HCT116 (cell line): ENCODE measurements around the gene SCYGR3. TPM values are rescaled to one million over a fixed set of nuclear protein-coding genes. Genes with fewer than 3 reads are reported as not detected.

Source experiments
- ATAC-seq: fragments of 200-7000 bp; cut with Tn5 transposase; 2 replicates; pipeline ENCODE4 v1.9.1; 2020; ENCODE audit warnings: mild to moderate bottlenecking, moderate library complexity
- BruUV-seq: library from RNA; stranded (reverse); fragments of 400-500 nt; replicated peaks from 2 replicates; lab custom pipeline; 2021; lab: Mats Ljungman, UMichigan
- CTCF ChIA-PET: fragments of 300-600 bp; sonication (Branson Sonifier 250); formaldehyde crosslinking; loops from one replicate; lab custom pipeline; 2021; ENCODE audit warnings: antibody characterized with exemption; lab: Charles Lee
- POLR2A ChIA-PET: fragments of 300-600, 350-600 bp; sonication (Branson Sonifier 250); formaldehyde crosslinking; loops from one replicate; lab custom pipeline; 2021; ENCODE audit warnings: antibody characterized with exemption; lab: Charles Lee
- RAD21 ChIA-PET, 2 experiments: fragments of 300-600 bp; sonication (Branson Sonifier 250); formaldehyde crosslinking; loops; one replicate each; lab custom pipeline; 2023; ENCODE audit warnings: low total read pairs in 2 of 2; ENCODE audit not compliant: uncharacterized antibody in 2 of 2, unreplicated experiment in 2 of 2, low non-redundant PET in 1 of 2; lab: Charles Lee
- DNase-seq: peaks from one replicate; pipeline ENCODE4 v3.0.0-alpha.2; 2010; ENCODE audit warnings: low read depth, low spot score
- H2AFZ ChIP-seq: fragments of 200-600 bp; shearing (Covaris generic), sonication (generic); 2 replicates; pipeline ENCODE4 v1.6.1; 2017; ENCODE audit warnings: low read depth, mixed run types, mixed read lengths, antibody characterized with exemption, low read length; ENCODE audit not compliant: poor library complexity, severe bottlenecking
- H3K27ac ChIP-seq: 2 replicates; pipeline ENCODE4 v1.5.1; 2012; ENCODE audit warnings: low read depth, low read length
- H3K27me3 ChIP-seq: fragments of 200-600 bp; sonication (generic); 2 replicates; pipeline ENCODE4 v1.6.1; 2016; ENCODE audit warnings: mixed run types, low read length, mixed read lengths; ENCODE audit not compliant: insufficient read depth
- H3K36me3 ChIP-seq, 2 experiments: fragments of 200-500 bp in 1 of 2; fragments of 200-600 bp in 1 of 2; sonication (Bioruptor generic) in 1 of 2; sonication (generic) in 1 of 2; 2 replicates each; pipeline versions ENCODE4 v1.5.1 to v1.6.1; 2014 to 2016; ENCODE audit warnings: low read length in 2 of 2, inconsistent platforms in 1 of 2, mixed read lengths in 1 of 2, mixed run types in 1 of 2; ENCODE audit not compliant: insufficient read depth in 2 of 2, control insufficient read depth in 1 of 2
- H3K4me1 ChIP-seq, 2 experiments: fragments of 200-600 bp in 1 of 2; sonication (generic) in 1 of 2; 2 replicates each; pipeline versions ENCODE4 v1.5.1 to v1.6.1; 2012 to 2017; ENCODE audit warnings: low read length in 2 of 2, inconsistent platforms in 1 of 2, mild to moderate bottlenecking in 1 of 2, mixed read lengths in 1 of 2, mixed run types in 1 of 2, moderate library complexity in 1 of 2; ENCODE audit not compliant: insufficient read depth in 2 of 2, control insufficient read depth in 1 of 2
- H3K4me2 ChIP-seq: fragments of 200-600 bp; sonication (generic); 2 replicates; pipeline ENCODE4 v1.6.1; 2017; ENCODE audit warnings: mixed run types, low read length, mixed read lengths
- H3K4me3 ChIP-seq, 2 experiments: fragments of 200-600 bp in 1 of 2; sonication (generic) in 1 of 2; replicated peaks in 1 of 2; 2 replicates each; pipeline ENCODE4 v1.5.1; 2011 to 2016; ENCODE audit warnings: low read length in 2 of 2, control low read depth in 1 of 2, low read depth in 1 of 2, mild to moderate bottlenecking in 1 of 2, mixed read lengths in 1 of 2, mixed run types in 1 of 2
- H3K79me2 ChIP-seq: fragments of 200-600 bp; sonication (generic); 2 replicates; pipeline ENCODE4 v1.6.1; 2017; ENCODE audit warnings: mild to moderate bottlenecking, mixed run types, low read length, moderate library complexity, mixed read lengths; ENCODE audit not compliant: insufficient read depth
- H3K9ac ChIP-seq: fragments of 200-600 bp; sonication (generic); 2 replicates; pipeline ENCODE4 v1.6.1; 2016; ENCODE audit warnings: low read length, mixed read lengths
- H3K9me2 ChIP-seq: fragments of 200-600 bp; sonication (generic), shearing (Covaris generic); 2 replicates; pipeline ENCODE4 v1.6.1; 2017; ENCODE audit warnings: mixed run types, mild to moderate bottlenecking, moderate library complexity; ENCODE audit not compliant: insufficient read depth
- H3K9me3 ChIP-seq, 2 experiments: fragments of 200-500 bp in 1 of 2; fragments of 200-600 bp in 1 of 2; sonication (Bioruptor generic) in 1 of 2; sonication (generic) in 1 of 2; 2 replicates each; pipeline ENCODE4 v1.6.1; 2014 to 2017; ENCODE audit warnings: low read length in 2 of 2, mixed read lengths in 2 of 2, inconsistent platforms in 1 of 2, low read depth in 1 of 2, mild to moderate bottlenecking in 1 of 2, mixed run types in 1 of 2, moderate library complexity in 1 of 2; ENCODE audit not compliant: control insufficient read depth in 1 of 2, insufficient read depth in 1 of 2
- H4K20me1 ChIP-seq: fragments of 200-600 bp; sonication (generic), shearing (Covaris generic); 2 replicates; pipeline ENCODE4 v1.6.1; 2017; ENCODE audit warnings: mixed run types, mild to moderate bottlenecking, moderate library complexity; ENCODE audit not compliant: insufficient read depth
- EZH2phosphoT487 ChIP-seq: fragments of 200-600 bp; IDR thresholded peaks from 2 replicates; pipeline ENCODE4 v1.6.1; 2018; ENCODE audit warnings: antibody characterized with exemption, borderline replicate concordance
- POLR2AphosphoS5 ChIP-seq: IDR thresholded peaks from 2 replicates; pipeline ENCODE4 v1.6.1; 2011; ENCODE audit warnings: mild to moderate bottlenecking, low read depth, low read length, moderate library complexity
- RAD21 ChIP-seq: IDR thresholded peaks from 2 replicates; pipeline ENCODE4 v1.6.1; 2012; ENCODE audit warnings: low read depth, mild to moderate bottlenecking
- SRF ChIP-seq: IDR thresholded peaks from 2 replicates; pipeline ENCODE4 v1.6.1; 2012; ENCODE audit warnings: low read depth
- TCF7L2 ChIP-seq: IDR thresholded peaks from 2 replicates; pipeline ENCODE4 v1.7.0; 2011; ENCODE audit warnings: borderline replicate concordance, inconsistent platforms; ENCODE audit not compliant: insufficient read depth, insufficient read length; ENCODE audit errors: extremely low read depth
- YY1 ChIP-seq: IDR thresholded peaks from 2 replicates; pipeline ENCODE4 v1.6.1; 2011; ENCODE audit warnings: low read length, low read depth, moderate library complexity, mild to moderate bottlenecking; ENCODE audit not compliant: insufficient replicate concordance; ENCODE audit errors: extremely low read depth
- intact Hi-C: fragments of 100-400 bp; cut with micrococcal nuclease; formaldehyde crosslinking; loops from 2 replicates; pipeline ENCODE4 v1.10.0; 2022
- total RNA-seq: library from RNA; stranded (reverse); gene quantifications from one replicate; pipeline ENCODE4 v1.2.1, GENCODE V29; 2021; ENCODE audit not compliant: unreplicated experiment
- TF ChIP-seq, protein P1 (sequence below): IDR thresholded peaks from 2 replicates; pipeline ENCODE4 v1.6.1; 2012
- TF ChIP-seq, protein P2 (sequence below): IDR thresholded peaks from 2 replicates; pipeline ENCODE4 v1.6.1; 2012
- TF ChIP-seq, protein P3 (sequence below): IDR thresholded peaks from 2 replicates; pipeline ENCODE4 v1.6.1; 2012; ENCODE audit warnings: low read depth

Gene SCYGR3
- total RNA-seq, 1 experiment from 2014 or later, result not detected

DNA sequence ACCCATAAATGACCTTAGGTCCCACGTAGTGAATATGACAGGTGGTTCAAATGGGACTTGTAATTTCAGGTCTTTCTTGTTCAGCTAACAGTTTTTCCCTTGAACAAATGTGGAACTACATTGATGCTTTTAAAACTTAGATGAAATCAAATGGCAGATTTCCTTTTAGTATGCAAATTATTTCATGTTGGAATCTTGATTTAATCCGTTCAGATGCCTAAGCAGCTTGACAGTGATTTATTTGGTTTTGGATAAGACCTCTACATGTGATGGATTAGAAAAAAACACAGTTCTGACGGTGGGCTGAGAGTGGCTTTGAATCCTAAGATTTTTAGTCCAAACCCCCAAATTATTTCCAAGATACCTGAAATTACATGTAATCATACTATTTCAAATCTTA is 19.6 kb upstream of the SCYGR3 start:
- Histone ChIP-seq H3K4me2 (no peak overlapping the region), H3K9me2 (no peaks in the 10 kb centered on the region), H4K20me1 (no peaks in the 10 kb centered on the region), H3K27ac (no peak overlapping the region), H3K4me1 (no peaks in the 10 kb centered on the region), H3K36me3 (no peaks in the 10 kb centered on the region), H3K9me3 (no peaks in the 10 kb centered on the region), H2AFZ (no peak overlapping the region), H3K27me3 (no peaks in the 10 kb centered on the region), H3K9ac (no peak overlapping the region), H3K4me3 (no peak overlapping the region), H3K79me2 (no peaks in the 10 kb centered on the region)
- no TSS peak for BruUV-seq
- TF ChIP-seq, protein P1, sequence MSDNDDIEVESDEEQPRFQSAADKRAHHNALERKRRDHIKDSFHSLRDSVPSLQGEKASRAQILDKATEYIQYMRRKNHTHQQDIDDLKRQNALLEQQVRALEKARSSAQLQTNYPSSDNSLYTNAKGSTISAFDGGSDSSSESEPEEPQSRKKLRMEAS, result no peak
- TF ChIP-seq TCF7L2 (no peak), RAD21 (no peak), EZH2phosphoT487 (no peak), POLR2AphosphoS5 (no peak), SRF (no peak), YY1 (no peak)
- TF ChIP-seq, protein P2, sequence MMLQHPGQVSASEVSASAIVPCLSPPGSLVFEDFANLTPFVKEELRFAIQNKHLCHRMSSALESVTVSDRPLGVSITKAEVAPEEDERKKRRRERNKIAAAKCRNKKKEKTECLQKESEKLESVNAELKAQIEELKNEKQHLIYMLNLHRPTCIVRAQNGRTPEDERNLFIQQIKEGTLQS, result no peak
- TF ChIP-seq, protein P3, sequence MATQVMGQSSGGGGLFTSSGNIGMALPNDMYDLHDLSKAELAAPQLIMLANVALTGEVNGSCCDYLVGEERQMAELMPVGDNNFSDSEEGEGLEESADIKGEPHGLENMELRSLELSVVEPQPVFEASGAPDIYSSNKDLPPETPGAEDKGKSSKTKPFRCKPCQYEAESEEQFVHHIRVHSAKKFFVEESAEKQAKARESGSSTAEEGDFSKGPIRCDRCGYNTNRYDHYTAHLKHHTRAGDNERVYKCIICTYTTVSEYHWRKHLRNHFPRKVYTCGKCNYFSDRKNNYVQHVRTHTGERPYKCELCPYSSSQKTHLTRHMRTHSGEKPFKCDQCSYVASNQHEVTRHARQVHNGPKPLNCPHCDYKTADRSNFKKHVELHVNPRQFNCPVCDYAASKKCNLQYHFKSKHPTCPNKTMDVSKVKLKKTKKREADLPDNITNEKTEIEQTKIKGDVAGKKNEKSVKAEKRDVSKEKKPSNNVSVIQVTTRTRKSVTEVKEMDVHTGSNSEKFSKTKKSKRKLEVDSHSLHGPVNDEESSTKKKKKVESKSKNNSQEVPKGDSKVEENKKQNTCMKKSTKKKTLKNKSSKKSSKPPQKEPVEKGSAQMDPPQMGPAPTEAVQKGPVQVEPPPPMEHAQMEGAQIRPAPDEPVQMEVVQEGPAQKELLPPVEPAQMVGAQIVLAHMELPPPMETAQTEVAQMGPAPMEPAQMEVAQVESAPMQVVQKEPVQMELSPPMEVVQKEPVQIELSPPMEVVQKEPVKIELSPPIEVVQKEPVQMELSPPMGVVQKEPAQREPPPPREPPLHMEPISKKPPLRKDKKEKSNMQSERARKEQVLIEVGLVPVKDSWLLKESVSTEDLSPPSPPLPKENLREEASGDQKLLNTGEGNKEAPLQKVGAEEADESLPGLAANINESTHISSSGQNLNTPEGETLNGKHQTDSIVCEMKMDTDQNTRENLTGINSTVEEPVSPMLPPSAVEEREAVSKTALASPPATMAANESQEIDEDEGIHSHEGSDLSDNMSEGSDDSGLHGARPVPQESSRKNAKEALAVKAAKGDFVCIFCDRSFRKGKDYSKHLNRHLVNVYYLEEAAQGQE, result no peak
- POLR2A ChIA-PET, result no interaction called here
- intact Hi-C loops, result no loop called here
- DNase-seq, result no peak
- CTCF ChIA-PET, result interaction anchor here (1.2 kb wide), 1 partner anchor 24 kb away, joined by 4 read pairs; no protein-coding TSS in a partner anchor
- no peak for ATAC-seq
- RAD21 ChIA-PET, result no interaction called here
